ENCODE data around the gene MCHR1. TPM values are rescaled to one million over a fixed set of nuclear protein-coding genes. Genes with fewer than 3 reads are reported as not detected.
"Not testable (repeated sequence)": the region's sequence is repeated elsewhere in the genome, so short reads cannot be mapped to it uniquely, and the experiment has no call there.

Gene MCHR1
- polyA plus RNA-seq, 2 donors: 0.01 to 0.06 TPM

GRCh38 chr22:40655941-40656340 is 23.3 kb upstream of the MCHR1 start:
- 92 to 94% methylated on average over 3 of the region's 3 CpGs for WGBS, 2 donors
- not testable (repeated sequence) for H3K27me3 ChIP-seq (ENCODE audit: control insufficient read depth in 1 of 2, insufficient read depth in 2 of 2, low read length in 2 of 2); H3K9me3 ChIP-seq (ENCODE audit: control insufficient read depth in 2 of 2, insufficient read depth in 1 of 2, low read depth in 1 of 2, low read length in 1 of 2); H3K36me3 ChIP-seq (ENCODE audit: control insufficient read depth in 2 of 2, insufficient read depth in 2 of 2, low read length in 1 of 2); H3K4me3 ChIP-seq (ENCODE audit: low read depth in 1 of 2, low read length in 2 of 2); H3K27ac ChIP-seq (ENCODE audit: low read depth in 2 of 2, low read length in 1 of 2)
- H3K4me1 ChIP-seq (ENCODE audit: control insufficient read depth in 2 of 2, insufficient read depth in 2 of 2, low read length in 1 of 2): peaks cover 3 to 14% of the 10 kb centered on the region in 2 donors

GRCh38 chr22:40656651-40657050 is 22.6 kb upstream of the MCHR1 start:
- not testable (repeated sequence) for H3K27ac ChIP-seq (ENCODE audit: low read depth in 2 of 2, low read length in 1 of 2); H3K4me3 ChIP-seq (ENCODE audit: low read depth in 1 of 2, low read length in 2 of 2); H3K27me3 ChIP-seq (ENCODE audit: control insufficient read depth in 1 of 2, insufficient read depth in 2 of 2, low read length in 2 of 2); H3K9me3 ChIP-seq (ENCODE audit: control insufficient read depth in 2 of 2, insufficient read depth in 1 of 2, low read depth in 1 of 2, low read length in 1 of 2); H3K36me3 ChIP-seq (ENCODE audit: control insufficient read depth in 2 of 2, insufficient read depth in 2 of 2, low read length in 1 of 2)
- WGBS, 2 donors: 84 to 85% methylated on average over 10 of the region's 10 CpGs
- peaks cover 3 to 14% of the 10 kb centered on the region in 2 donors for H3K4me1 ChIP-seq (ENCODE audit: control insufficient read depth in 2 of 2, insufficient read depth in 2 of 2, low read length in 1 of 2)

DNA sequence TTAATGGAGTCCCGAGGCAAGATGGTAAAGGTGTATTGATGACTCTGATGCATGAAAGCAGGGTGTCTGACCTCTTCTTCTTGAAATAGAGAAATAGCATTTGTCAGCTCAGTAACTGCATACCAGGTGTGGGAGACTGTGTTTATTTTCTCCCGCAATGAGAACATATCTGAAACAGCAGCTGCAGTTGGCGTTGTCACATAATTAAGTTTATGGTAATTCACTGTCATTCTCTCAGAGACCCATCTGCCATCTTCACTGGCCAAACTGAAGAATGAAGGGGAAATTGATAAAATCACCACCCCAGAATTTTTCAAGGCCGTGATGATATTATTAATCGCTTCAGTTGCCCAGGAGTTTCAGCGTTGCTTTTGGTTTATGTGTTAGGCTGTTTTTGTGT is 20.1 kb upstream of the MCHR1 start:
- Histone ChIP-seq H3K27me3 (ENCODE audit: control insufficient read depth in 1 of 2, insufficient read depth in 2 of 2, low read length in 2 of 2) (no peaks in the 10 kb centered on the region), H3K4me3 (ENCODE audit: low read depth in 1 of 2, low read length in 2 of 2) (no peak overlapping the region), H3K4me1 (ENCODE audit: control insufficient read depth in 2 of 2, insufficient read depth in 2 of 2, low read length in 1 of 2) (peaks cover 0 to 3% of the 10 kb centered on the region in 2 donors), H3K9me3 (ENCODE audit: control insufficient read depth in 2 of 2, insufficient read depth in 1 of 2, low read depth in 1 of 2, low read length in 1 of 2) (no peaks in the 10 kb centered on the region), H3K27ac (ENCODE audit: low read depth in 2 of 2, low read length in 1 of 2) (no peak overlapping the region), H3K36me3 (ENCODE audit: control insufficient read depth in 2 of 2, insufficient read depth in 2 of 2, low read length in 1 of 2) (no peaks in the 10 kb centered on the region)
- 90 to 93% methylated on average over 6 of the region's 6 CpGs for WGBS, 2 donors

DNA sequence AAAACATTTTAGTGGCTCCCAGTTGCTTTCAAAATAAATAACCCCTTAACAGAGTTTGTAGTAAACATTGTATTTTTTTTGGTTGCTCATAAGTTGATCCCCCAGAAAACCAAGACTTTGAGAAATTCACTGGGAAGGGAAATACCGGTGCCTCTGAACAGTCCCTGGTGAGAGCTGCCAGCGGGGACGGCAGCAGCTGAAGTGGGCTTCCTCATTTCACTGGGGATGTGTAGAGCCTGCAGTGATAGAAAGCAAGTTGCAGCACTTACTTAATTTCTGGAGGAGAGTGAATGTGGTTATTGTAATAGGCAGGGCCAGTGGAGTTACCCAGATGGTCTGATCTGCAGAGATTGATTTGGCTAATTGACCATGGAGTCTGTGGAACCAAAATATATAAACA is 18.6 kb upstream of the MCHR1 start:
- no peak overlapping the region for H3K4me3 ChIP-seq (ENCODE audit: low read depth in 1 of 2, low read length in 2 of 2)
- H3K4me1 ChIP-seq (ENCODE audit: control insufficient read depth in 2 of 2, insufficient read depth in 2 of 2, low read length in 1 of 2): peaks cover 0 to 3% of the 10 kb centered on the region in 2 donors
- no peaks in the 10 kb centered on the region for H3K9me3 ChIP-seq (ENCODE audit: control insufficient read depth in 2 of 2, insufficient read depth in 1 of 2, low read depth in 1 of 2, low read length in 1 of 2)
- H3K27ac ChIP-seq (ENCODE audit: low read depth in 2 of 2, low read length in 1 of 2): no peak overlapping the region
- WGBS, 2 donors: 79 to 89% methylated on average over 3 of the region's 3 CpGs
- no peaks in the 10 kb centered on the region for H3K36me3 ChIP-seq (ENCODE audit: control insufficient read depth in 2 of 2, insufficient read depth in 2 of 2, low read length in 1 of 2)
- H3K27me3 ChIP-seq (ENCODE audit: control insufficient read depth in 1 of 2, insufficient read depth in 2 of 2, low read length in 2 of 2): no peaks in the 10 kb centered on the region

GRCh38 chr22:40661671-40662070 is 17.6 kb upstream of the MCHR1 start:
- no peak overlapping the region for H3K27ac ChIP-seq (ENCODE audit: low read depth in 2 of 2, low read length in 1 of 2)
- H3K27me3 ChIP-seq (ENCODE audit: control insufficient read depth in 1 of 2, insufficient read depth in 2 of 2, low read length in 2 of 2): no peaks in the 10 kb centered on the region
- H3K4me1 ChIP-seq (ENCODE audit: control insufficient read depth in 2 of 2, insufficient read depth in 2 of 2, low read length in 1 of 2): peaks cover 0 to 3% of the 10 kb centered on the region in 2 donors
- no peaks in the 10 kb centered on the region for H3K36me3 ChIP-seq (ENCODE audit: control insufficient read depth in 2 of 2, insufficient read depth in 2 of 2, low read length in 1 of 2)
- H3K4me3 ChIP-seq (ENCODE audit: low read depth in 1 of 2, low read length in 2 of 2): no peak overlapping the region
- 86 to 89% methylated on average over 7 of the region's 7 CpGs for WGBS, 2 donors
- no peaks in the 10 kb centered on the region for H3K9me3 ChIP-seq (ENCODE audit: control insufficient read depth in 2 of 2, insufficient read depth in 1 of 2, low read depth in 1 of 2, low read length in 1 of 2)

- Histone ChIP-seq H3K4me1 (ENCODE audit: control insufficient read depth in 2 of 2, insufficient read depth in 2 of 2, low read length in 1 of 2) (peaks cover 0 to 8% of the 10 kb centered on the region in 2 donors), H3K27me3 (ENCODE audit: control insufficient read depth in 1 of 2, insufficient read depth in 2 of 2, low read length in 2 of 2) (no peaks in the 10 kb centered on the region), H3K36me3 (ENCODE audit: control insufficient read depth in 2 of 2, insufficient read depth in 2 of 2, low read length in 1 of 2) (no peaks in the 10 kb centered on the region), H3K27ac (ENCODE audit: low read depth in 2 of 2, low read length in 1 of 2) (peak overlapping the region; percentile 37 to 43), H3K9me3 (ENCODE audit: control insufficient read depth in 2 of 2, insufficient read depth in 1 of 2, low read depth in 1 of 2, low read length in 1 of 2) (no peaks in the 10 kb centered on the region), H3K4me3 (ENCODE audit: low read depth in 1 of 2, low read length in 2 of 2) (no peak overlapping the region)
- WGBS, 2 donors: 40 to 59% methylated on average over 4 of the region's 4 CpGs
These were observed 14.0 kb upstream of the MCHR1 start for GRCh38 chr22:40665312-40665711.

- 60 to 61% methylated on average over 7 of the region's 7 CpGs for WGBS, 2 donors
- Histone ChIP-seq H3K36me3 (ENCODE audit: control insufficient read depth in 2 of 2, insufficient read depth in 2 of 2, low read length in 1 of 2) (no peaks in the 10 kb centered on the region), H3K4me3 (ENCODE audit: low read depth in 1 of 2, low read length in 2 of 2) (no peak overlapping the region), H3K4me1 (ENCODE audit: control insufficient read depth in 2 of 2, insufficient read depth in 2 of 2, low read length in 1 of 2) (peaks cover 0 to 8% of the 10 kb centered on the region in 2 donors), H3K9me3 (ENCODE audit: control insufficient read depth in 2 of 2, insufficient read depth in 1 of 2, low read depth in 1 of 2, low read length in 1 of 2) (no peaks in the 10 kb centered on the region), H3K27me3 (ENCODE audit: control insufficient read depth in 1 of 2, insufficient read depth in 2 of 2, low read length in 2 of 2) (no peaks in the 10 kb centered on the region), H3K27ac (ENCODE audit: low read depth in 2 of 2, low read length in 1 of 2) (no peak overlapping the region)
These were observed 13.0 kb upstream of the MCHR1 start for GRCh38 chr22:40666151-40666848.

DNA sequence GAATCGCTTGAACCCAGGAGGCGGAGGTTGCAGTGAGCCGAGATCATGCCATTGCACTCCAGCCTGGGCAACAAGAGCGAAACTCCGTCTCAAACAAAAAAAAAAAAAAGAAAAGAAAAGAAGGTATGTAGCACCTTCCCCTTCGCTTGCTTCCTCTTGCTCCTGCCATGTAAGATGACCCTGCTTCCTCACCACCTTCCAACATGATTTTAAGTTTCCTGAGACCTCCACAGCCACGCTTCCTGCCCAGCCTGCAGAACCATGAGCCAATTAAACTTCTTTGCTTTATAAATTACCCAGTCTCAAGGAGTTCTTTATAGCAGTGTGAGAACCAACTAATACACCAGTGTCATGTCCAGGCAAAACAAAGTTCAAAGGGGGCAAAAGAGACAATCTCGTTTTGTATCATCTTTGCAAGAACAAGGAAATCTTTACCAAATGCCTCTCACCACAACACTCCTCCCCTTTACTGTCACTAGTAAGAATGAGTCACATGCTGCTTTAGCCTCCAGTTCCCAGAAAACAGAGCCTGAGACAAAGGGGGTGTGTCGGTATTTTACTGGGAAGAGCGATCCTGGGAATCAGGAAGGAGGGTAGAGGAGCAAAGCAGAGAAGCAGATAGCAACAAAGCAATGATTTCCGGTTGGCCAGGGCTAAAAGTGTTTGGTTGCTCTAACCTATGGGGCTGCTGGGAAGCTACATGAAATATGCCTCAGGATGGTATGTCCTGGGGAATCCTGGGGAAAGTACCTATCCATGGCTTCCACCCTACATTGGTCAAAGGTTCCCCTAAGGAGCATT is 10.5 kb upstream of the MCHR1 start:
- no peak overlapping the region for H3K4me3 ChIP-seq (ENCODE audit: low read depth in 1 of 2, low read length in 2 of 2)
- H3K27ac ChIP-seq (ENCODE audit: low read depth in 2 of 2, low read length in 1 of 2): no peak overlapping the region
- no peaks in the 10 kb centered on the region for H3K36me3 ChIP-seq (ENCODE audit: control insufficient read depth in 2 of 2, insufficient read depth in 2 of 2, low read length in 1 of 2)
- H3K27me3 ChIP-seq (ENCODE audit: control insufficient read depth in 1 of 2, insufficient read depth in 2 of 2, low read length in 2 of 2): no peaks in the 10 kb centered on the region
- H3K4me1 ChIP-seq (ENCODE audit: control insufficient read depth in 2 of 2, insufficient read depth in 2 of 2, low read length in 1 of 2): peaks cover 0 to 8% of the 10 kb centered on the region in 2 donors
- H3K9me3 ChIP-seq (ENCODE audit: control insufficient read depth in 2 of 2, insufficient read depth in 1 of 2, low read depth in 1 of 2, low read length in 1 of 2): no peaks in the 10 kb centered on the region
- WGBS, 2 donors: 59 to 66% methylated on average over 11 of the region's 11 CpGs

- Histone ChIP-seq H3K9me3 (ENCODE audit: control insufficient read depth in 2 of 2, insufficient read depth in 1 of 2, low read depth in 1 of 2, low read length in 1 of 2) (no peaks in the 10 kb centered on the region), H3K27me3 (ENCODE audit: control insufficient read depth in 1 of 2, insufficient read depth in 2 of 2, low read length in 2 of 2) (no peaks in the 10 kb centered on the region), H3K36me3 (ENCODE audit: control insufficient read depth in 2 of 2, insufficient read depth in 2 of 2, low read length in 1 of 2) (no peaks in the 10 kb centered on the region), H3K4me1 (ENCODE audit: control insufficient read depth in 2 of 2, insufficient read depth in 2 of 2, low read length in 1 of 2) (peaks cover 0 to 8% of the 10 kb centered on the region in 2 donors), H3K27ac (ENCODE audit: low read depth in 2 of 2, low read length in 1 of 2) (no peak overlapping the region), H3K4me3 (ENCODE audit: low read depth in 1 of 2, low read length in 2 of 2) (no peak overlapping the region)
- 81 to 90% methylated on average over 2 of the region's 2 CpGs for WGBS, 2 donors
These were observed 9.2 kb upstream of the MCHR1 start for GRCh38 chr22:40670058-40670457.
